ENCODE measurements around the gene DNAH11.
"Not testable (repeated sequence)": the region's sequence is repeated elsewhere in the genome, so short reads cannot be mapped to it uniquely, and the experiment has no call there.

Gene DNAH11

GRCh38 chr7:21542891-21543527 lies at the start of gene DNAH11:
DNAH11 (plus strand) TSS chr7:21543039; CDS start chr7:21543246, 207 bp downstream.
- no peak for DNase-seq (ENCODE audit: low read depth in 1 of 2, low spot score in 1 of 2)

- no peak for DNase-seq (ENCODE audit: low read depth in 1 of 2, low spot score in 1 of 2)
These were observed 47.1 kb upstream of the DNAH11 start for GRCh38 chr7:21495731-21496130.

GRCh38 chr7:21497072-21497471 lies 45.8 kb upstream of the DNAH11 start:
- no peak for DNase-seq (ENCODE audit: low read depth in 1 of 2, low spot score in 1 of 2)

GRCh38 chr7:21500117-21500832 lies 42.6 kb upstream of the DNAH11 start:
- DNase-seq (ENCODE audit: low read depth in 1 of 2, low spot score in 1 of 2) = no peak

- no peak for DNase-seq (ENCODE audit: low read depth in 1 of 2, low spot score in 1 of 2)
These were observed 38.8 kb upstream of the DNAH11 start for GRCh38 chr7:21504021-21504420.

GRCh38 chr7:21507627-21508343 lies 35.1 kb upstream of the DNAH11 start:
- no peak for DNase-seq (ENCODE audit: low read depth in 1 of 2, low spot score in 1 of 2)

- DNase-seq (ENCODE audit: low read depth in 1 of 2, low spot score in 1 of 2) = no peak
These were observed 34.3 kb upstream of the DNAH11 start for GRCh38 chr7:21508538-21508937.

- no peak for DNase-seq (ENCODE audit: low read depth in 1 of 2, low spot score in 1 of 2)
These were observed 28.8 kb upstream of the DNAH11 start for GRCh38 chr7:21514062-21514461.

GRCh38 chr7:21524680-21525079 lies 18.2 kb upstream of the DNAH11 start:
- DNase-seq (ENCODE audit: low read depth in 1 of 2, low spot score in 1 of 2) = no peak

GRCh38 chr7:21526007-21526406 lies 16.8 kb upstream of the DNAH11 start:
- no peak for DNase-seq (ENCODE audit: low read depth in 1 of 2, low spot score in 1 of 2)

- no peak for DNase-seq (ENCODE audit: low read depth in 1 of 2, low spot score in 1 of 2)
These were observed 16.4 kb upstream of the DNAH11 start for GRCh38 chr7:21526448-21526847.

- not testable (repeated sequence) for DNase-seq (ENCODE audit: low read depth in 1 of 2, low spot score in 1 of 2)
These were observed 10.4 kb upstream of the DNAH11 start for GRCh38 chr7:21532485-21532884.

GRCh38 chr7:21533646-21534045 lies 9.2 kb upstream of the DNAH11 start:
- DNase-seq (ENCODE audit: low read depth in 1 of 2, low spot score in 1 of 2) = not testable (repeated sequence)

- DNase-seq (ENCODE audit: low read depth in 1 of 2, low spot score in 1 of 2) = not testable (repeated sequence)
These were observed 6.3 kb upstream of the DNAH11 start for GRCh38 chr7:21536445-21537118.

GRCh38 chr7:21538936-21539495 lies 3.8 kb upstream of the DNAH11 start:
- DNase-seq (ENCODE audit: low read depth in 1 of 2, low spot score in 1 of 2) = no peak

- no peak for DNase-seq (ENCODE audit: low read depth in 1 of 2, low spot score in 1 of 2)
These were observed 876 bp downstream of the DNAH11 start for GRCh38 chr7:21543528-21544302.

GRCh38 chr7:21544303-21544656 lies 1.4 kb downstream of the DNAH11 start:
- DNase-seq (ENCODE audit: low read depth in 1 of 2, low spot score in 1 of 2) = no peak

GRCh38 chr7:21544715-21545114 lies 1.9 kb downstream of the DNAH11 start:
- DNase-seq (ENCODE audit: low read depth in 1 of 2, low spot score in 1 of 2) = no peak

- DNase-seq (ENCODE audit: low read depth in 1 of 2, low spot score in 1 of 2) = no peak
These were observed 4.7 kb downstream of the DNAH11 start for GRCh38 chr7:21547501-21547900.

GRCh38 chr7:21548491-21548890 lies 5.7 kb downstream of the DNAH11 start:
- no peak for DNase-seq (ENCODE audit: low read depth in 1 of 2, low spot score in 1 of 2)

GRCh38 chr7:21550076-21550475 lies 7.2 kb downstream of the DNAH11 start:
- no peak for DNase-seq (ENCODE audit: low read depth in 1 of 2, low spot score in 1 of 2)

Measured in activated T-helper 1 cell treated with anti-CD3 and anti-CD28 coated beads, Interleukin-2, amount 50 U/mL, for 16 hours (primary cell).